Caco-2 (cell line): Measurements from ENCODE around the gene CUL4A. TPM values are rescaled to one million over a fixed set of nuclear protein-coding genes. Genes with fewer than 3 reads are reported as not detected.
A peak's percentile ranks its signal among the peaks of the same experiment; 100 is the strongest.

Experiments used
- BruUV-seq: library from RNA; stranded (reverse); fragments of 400-500 nt; replicated peaks from 2 replicates; lab custom pipeline; 2021; lab: Mats Ljungman, UMichigan
- CTCF ChIA-PET: fragments of 300-600 bp; sonication (Branson Sonifier 250); formaldehyde crosslinking; loops from one replicate; lab custom pipeline; 2022; ENCODE audit warnings: antibody characterized with exemption; lab: Charles Lee
- POLR2A ChIA-PET: fragments of 300-600 bp; sonication (Branson Sonifier 250); formaldehyde crosslinking; loops from one replicate; lab custom pipeline; 2022; ENCODE audit warnings: antibody characterized with exemption; lab: Charles Lee
- DNase-seq, 2 experiments: peaks; one replicate each; pipeline versions ENCODE4 v3.0.0 to v3.0.0-alpha.2; 2020 to 2022
- H3K27me3 ChIP-seq: replicated peaks from 2 replicates; pipeline ENCODE4 v1.6.0; 2011; ENCODE audit warnings: low read length; ENCODE audit not compliant: control insufficient read depth, insufficient read depth
- H3K36me3 ChIP-seq: 2 replicates; pipeline ENCODE4 v1.5.1; 2011; ENCODE audit warnings: low read length; ENCODE audit not compliant: control insufficient read depth, insufficient read depth
- H3K4me1 ChIP-seq: fragments of 250-450 bp; sonication (Bioruptor Pico); 2 replicates; pipeline ENCODE4 v1.5.1; 2020; ENCODE audit warnings: mild to moderate bottlenecking
- H3K4me3 ChIP-seq: 2 replicates; pipeline ENCODE4 v1.5.1; 2011; ENCODE audit warnings: low read depth, mild to moderate bottlenecking, control low read depth, low read length
- H3K9me3 ChIP-seq: fragments of 250-450 bp; sonication (Bioruptor Pico); 2 replicates; pipeline ENCODE4 v1.5.1; 2020; ENCODE audit warnings: mild to moderate bottlenecking, moderate library complexity
- H3K27ac Mint-ChIP-seq: one replicate; pipeline ENCODE4 v1.8.0; 2022; ENCODE audit warnings: mixed read lengths; ENCODE audit not compliant: unreplicated experiment
- H3K27me3 Mint-ChIP-seq: one replicate; pipeline ENCODE4 v1.8.0; 2022; ENCODE audit warnings: mixed read lengths; ENCODE audit not compliant: insufficient read depth, unreplicated experiment
- H3K36me3 Mint-ChIP-seq: one replicate; pipeline ENCODE4 v1.8.0; 2022; ENCODE audit warnings: mild to moderate bottlenecking, mixed read lengths; ENCODE audit not compliant: insufficient read depth, unreplicated experiment
- H3K4me1 Mint-ChIP-seq: one replicate; pipeline ENCODE4 v1.8.0; 2022; ENCODE audit warnings: low read depth, mixed read lengths; ENCODE audit not compliant: unreplicated experiment
- H3K4me3 Mint-ChIP-seq: one replicate; pipeline ENCODE4 v1.8.0; 2022; ENCODE audit warnings: mild to moderate bottlenecking, moderate library complexity, mixed read lengths; ENCODE audit not compliant: unreplicated experiment
- H3K9me3 Mint-ChIP-seq: one replicate; pipeline ENCODE4 v1.8.0; 2022; ENCODE audit warnings: mixed read lengths; ENCODE audit not compliant: unreplicated experiment
- intact Hi-C: fragments of 100-400 bp; cut with micrococcal nuclease; formaldehyde crosslinking; loops from one replicate; pipeline ENCODE4 v1.10.0; 2022; ENCODE audit not compliant: unreplicated experiment
- total RNA-seq: library from RNA; stranded (reverse); gene quantifications from 2 replicates; pipeline ENCODE4 v1.2.3, GENCODE V29; 2022
- TF ChIP-seq, protein P1 (sequence below), 2 experiments: fragments of 200-600 bp in 1 of 2; IDR thresholded peaks; 1 replicate in 1 of 2; 2 replicates in 1 of 2; pipeline versions ENCODE4 v1.5.1 to v1.8.0; 2011 to 2022; ENCODE audit warnings: antibody characterized with exemption in 1 of 2, control low read depth in 1 of 2, inconsistent platforms in 1 of 2, low read depth in 1 of 2, low read length in 1 of 2, mild to moderate bottlenecking in 1 of 2, moderate library complexity in 1 of 2; ENCODE audit not compliant: insufficient read depth in 1 of 2, severe bottlenecking in 1 of 2, unreplicated experiment in 1 of 2

Gene CUL4A
- total RNA-seq, 1 experiment from 2014 or later, result 125 TPM

- BruUV-seq, result no TSS peak
Measured at GRCh38 chr13:113275387-113275786, 66.0 kb downstream of the CUL4A start.

DNA sequence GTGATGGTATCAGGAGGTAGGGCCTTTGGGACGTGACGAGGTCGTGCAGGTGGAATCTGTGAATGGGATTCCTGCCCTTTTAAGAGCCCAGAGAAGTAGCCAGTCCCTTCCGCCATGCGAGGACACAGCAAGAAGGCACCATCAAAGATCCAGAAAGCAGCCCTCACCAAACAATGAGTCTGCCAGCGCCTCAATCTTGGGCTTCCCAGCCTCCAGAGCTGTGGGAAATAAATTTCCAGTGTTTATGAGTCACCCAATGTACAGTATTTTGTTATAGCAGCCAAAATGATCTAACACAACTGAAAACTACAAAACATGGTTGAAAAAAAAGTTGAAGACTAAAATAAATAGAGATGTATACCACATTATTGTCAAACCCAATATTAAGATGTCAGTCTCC lies 70.7 kb downstream of the CUL4A start:
- intact Hi-C loops, result no loop called here
- Mint-ChIP-seq H3K4me3 (no peak overlapping the region), H3K4me1 (peaks cover 1% of the 10 kb centered on the region)

More at GRCh38 chr13:113275387-113275786, 66.0 kb downstream of the CUL4A start:
- H3K9me3 ChIP-seq, result no peaks in the 10 kb centered on the region
- Mint-ChIP-seq H3K27ac (peak overlapping the region; percentile 10), H3K4me3 (no peak overlapping the region), H3K27me3 (no peaks in the 10 kb centered on the region), H3K4me1 (peaks cover 18% of the 10 kb centered on the region), H3K9me3 (peaks cover 10% of the 10 kb centered on the region), H3K36me3 (peaks cover 14% of the 10 kb centered on the region)
- no peak overlapping the region for H3K4me3 ChIP-seq
- TF ChIP-seq, protein P1, sequence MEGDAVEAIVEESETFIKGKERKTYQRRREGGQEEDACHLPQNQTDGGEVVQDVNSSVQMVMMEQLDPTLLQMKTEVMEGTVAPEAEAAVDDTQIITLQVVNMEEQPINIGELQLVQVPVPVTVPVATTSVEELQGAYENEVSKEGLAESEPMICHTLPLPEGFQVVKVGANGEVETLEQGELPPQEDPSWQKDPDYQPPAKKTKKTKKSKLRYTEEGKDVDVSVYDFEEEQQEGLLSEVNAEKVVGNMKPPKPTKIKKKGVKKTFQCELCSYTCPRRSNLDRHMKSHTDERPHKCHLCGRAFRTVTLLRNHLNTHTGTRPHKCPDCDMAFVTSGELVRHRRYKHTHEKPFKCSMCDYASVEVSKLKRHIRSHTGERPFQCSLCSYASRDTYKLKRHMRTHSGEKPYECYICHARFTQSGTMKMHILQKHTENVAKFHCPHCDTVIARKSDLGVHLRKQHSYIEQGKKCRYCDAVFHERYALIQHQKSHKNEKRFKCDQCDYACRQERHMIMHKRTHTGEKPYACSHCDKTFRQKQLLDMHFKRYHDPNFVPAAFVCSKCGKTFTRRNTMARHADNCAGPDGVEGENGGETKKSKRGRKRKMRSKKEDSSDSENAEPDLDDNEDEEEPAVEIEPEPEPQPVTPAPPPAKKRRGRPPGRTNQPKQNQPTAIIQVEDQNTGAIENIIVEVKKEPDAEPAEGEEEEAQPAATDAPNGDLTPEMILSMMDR (IDR thresholded peaks at IDR 0.05; ENCODE audit: insufficient read depth in 1 of 2, low read depth in 1 of 2, low read length in 1 of 2, severe bottlenecking in 1 of 2, unreplicated experiment in 1 of 2), result peak; percentile 53 to 83
- no peaks in the 10 kb centered on the region for H3K27me3 ChIP-seq
- POLR2A ChIA-PET, result no interaction called here
- intact Hi-C loops, result loop anchor here (1.0 kb wide), 3 partner anchors 17 to 119 kb away; no protein-coding TSS in a partner anchor
- DNase-seq, result peak; percentile 77 to 78
- H3K4me1 ChIP-seq, result peaks cover 17% of the 10 kb centered on the region
- H3K36me3 ChIP-seq, result no peaks in the 10 kb centered on the region
- CTCF ChIA-PET, result interaction anchor here (0.7 kb wide), 2 partner anchors 119 to 580 kb away, joined by 4 to 5 read pairs; no protein-coding TSS in a partner anchor

GRCh38 chr13:113283904-113284303 lies 74.5 kb downstream of the CUL4A start:
- no peak overlapping the region for H3K4me3 Mint-ChIP-seq
- ChIA-PET POLR2A (no interaction called here), CTCF (no interaction called here)
- no peaks in the 10 kb centered on the region for H3K4me1 Mint-ChIP-seq
- BruUV-seq, result no TSS peak
- no peaks in the 10 kb centered on the region; the same call in 1 of the 2 replicates for H3K9me3 ChIP-seq
- no peak overlapping the region for H3K27ac Mint-ChIP-seq
- intact Hi-C loops, result no loop called here
- H3K4me3 ChIP-seq, result no peak overlapping the region
- H3K27me3 Mint-ChIP-seq, result no peaks in the 10 kb centered on the region
- H3K36me3 ChIP-seq, result no peaks in the 10 kb centered on the region
- TF ChIP-seq, protein P1 (IDR thresholded peaks at IDR 0.05; ENCODE audit: insufficient read depth in 1 of 2, low read depth in 1 of 2, low read length in 1 of 2, severe bottlenecking in 1 of 2, unreplicated experiment in 1 of 2), result no peak
- H3K4me1 ChIP-seq, result no peaks in the 10 kb centered on the region
- peaks cover 4% of the 10 kb centered on the region for H3K36me3 Mint-ChIP-seq
- peaks cover 2% of the 10 kb centered on the region for H3K9me3 Mint-ChIP-seq
- no peak for DNase-seq
- H3K27me3 ChIP-seq, result no peaks in the 10 kb centered on the region; the same call in 1 of the 2 replicates

More for the DNA sequence above, 70.7 kb downstream of the CUL4A start:
- BruUV-seq, result no TSS peak
- Mint-ChIP-seq H3K9me3 (peaks cover 10% of the 10 kb centered on the region), H3K27ac (no peak overlapping the region), H3K27me3 (no peaks in the 10 kb centered on the region), H3K36me3 (peaks cover 4% of the 10 kb centered on the region)
- TF ChIP-seq, protein P1 (IDR thresholded peaks at IDR 0.05; ENCODE audit: insufficient read depth in 1 of 2, low read depth in 1 of 2, low read length in 1 of 2, severe bottlenecking in 1 of 2, unreplicated experiment in 1 of 2), result no peak
- Histone ChIP-seq H3K9me3 (no peaks in the 10 kb centered on the region), H3K27me3 (no peaks in the 10 kb centered on the region; the same call in 1 of the 2 replicates), H3K4me1 (no peaks in the 10 kb centered on the region), H3K4me3 (no peak overlapping the region), H3K36me3 (no peaks in the 10 kb centered on the region)
- DNase-seq, result no peak
- POLR2A ChIA-PET, result no interaction called here
- CTCF ChIA-PET, result no interaction called here
